K562 (cell line): ENCODE data around the gene GYS1. TPM values are rescaled to one million over a fixed set of nuclear protein-coding genes. Genes with fewer than 3 reads are reported as not detected.

Experiments
- ATAC-seq: fragments of 200-7000 bp; cut with Tn5 transposase; 3 replicates; pipeline ENCODE4 v1.9.1; 2020; ENCODE audit warnings: moderate library complexity
- BruUV-seq: library from RNA; stranded (reverse); fragments of 400-500 nt; replicated peaks from 2 replicates; lab custom pipeline; 2021; lab: Mats Ljungman, UMichigan
- CTCF ChIA-PET: fragments of 300-600 bp; formaldehyde crosslinking; extraction: SDS; loops from one replicate; lab custom pipeline; 2021; ENCODE audit warnings: low intra/inter-chr PET ratio; lab: Yijun Ruan, JAX
- POLR2A ChIA-PET: fragments of 300-600, 350-650 bp; sonication (Branson Sonifier 250); formaldehyde crosslinking; extraction: SDS; loops from one replicate; lab custom pipeline; 2021; ENCODE audit warnings: antibody characterized with exemption, inconsistent platforms; lab: Yijun Ruan, JAX
- DNase-seq, 4 experiments: peaks; one replicate each; pipeline versions ENCODE4 v3.0.0 to v3.0.0-alpha.2; 2011 to 2018; ENCODE audit warnings: low spot score in 3 of 4, mixed read lengths in 3 of 4; ENCODE audit errors: extremely low read depth in 1 of 4
- FAIRE-seq: peaks from 2 replicates; lab custom pipeline; 2011; peaks lifted over from hg19 to GRCh38; lab: Jason Lieb, UNC
- H2AFZ ChIP-seq: 2 replicates; pipeline ENCODE4 v1.6.0; 2011; ENCODE audit warnings: low read depth, low read length, control low read depth, inconsistent platforms
- H3K27ac ChIP-seq: fragments of 200-600 bp; 3 replicates; pipeline ENCODE4 v1.8.0; 2011; ENCODE audit warnings: low read depth, mild to moderate bottlenecking, control low read depth, inconsistent platforms, low read length, moderate library complexity, mixed read lengths; ENCODE audit errors: extremely low read depth
- H3K27me3 ChIP-seq, 2 experiments: fragments of 300-600 bp in 1 of 2; 2 replicates in 1 of 2; 3 replicates in 1 of 2; pipeline versions ENCODE4 v1.6.0 to v1.8.0; 2011; ENCODE audit warnings: inconsistent platforms in 2 of 2, low read length in 2 of 2, mild to moderate bottlenecking in 1 of 2, mixed read lengths in 1 of 2, moderate library complexity in 1 of 2; ENCODE audit not compliant: control insufficient read depth in 2 of 2, insufficient read depth in 2 of 2
- H3K36me3 ChIP-seq: fragments of 300-600 bp; 3 replicates; pipeline ENCODE4 v1.8.0; 2011; ENCODE audit warnings: mild to moderate bottlenecking, low read length, inconsistent platforms; ENCODE audit not compliant: control insufficient read depth, insufficient read depth
- H3K4me1 ChIP-seq, 2 experiments: fragments of 200-600 bp in 1 of 2; replicated peaks in 1 of 2; 2 replicates in 1 of 2; 3 replicates in 1 of 2; pipeline versions ENCODE4 v1.5.1 to v1.8.0; 2011; ENCODE audit warnings: inconsistent platforms in 2 of 2, low read length in 2 of 2, mild to moderate bottlenecking in 1 of 2, mixed read lengths in 1 of 2, moderate library complexity in 1 of 2; ENCODE audit not compliant: control insufficient read depth in 2 of 2, insufficient read depth in 2 of 2
- H3K4me2 ChIP-seq: 2 replicates; pipeline ENCODE4 v1.6.1; 2011; ENCODE audit warnings: low read length, control low read depth, inconsistent platforms, mixed read lengths; ENCODE audit not compliant: insufficient read depth
- H3K4me3 ChIP-seq: fragments of 200-600 bp; sonication (generic), shearing (Covaris generic); 2 replicates; pipeline ENCODE4 v1.5.1; 2016; ENCODE audit warnings: control low read depth, inconsistent platforms
- H3K79me2 ChIP-seq: fragments of 200-600 bp; 3 replicates; pipeline ENCODE4 v1.8.0; 2011; ENCODE audit warnings: low read length, inconsistent platforms; ENCODE audit not compliant: control insufficient read depth, insufficient read depth
- H3K9ac ChIP-seq, 2 experiments: 2 replicates each; pipeline versions ENCODE4 v1.6.0 to v1.6.1; 2011; ENCODE audit warnings: low read depth in 2 of 2, low read length in 2 of 2, control low read depth in 1 of 2, inconsistent platforms in 1 of 2, mild to moderate bottlenecking in 1 of 2, mixed read lengths in 1 of 2; ENCODE audit not compliant: insufficient read depth in 1 of 2
- H3K9me1 ChIP-seq: one replicate; pipeline ENCODE4 v1.6.0; 2011; ENCODE audit warnings: inconsistent platforms, mild to moderate bottlenecking, low read length, moderate library complexity; ENCODE audit not compliant: control insufficient read depth, insufficient read depth
- H3K9me3 ChIP-seq: replicated peaks from 2 replicates; pipeline ENCODE4 v1.5.1; 2011; ENCODE audit warnings: low read depth, low read length, inconsistent platforms; ENCODE audit not compliant: control insufficient read depth, insufficient read depth
- H4K20me1 ChIP-seq: replicated peaks from 2 replicates; pipeline ENCODE4 v1.6.1; 2011; ENCODE audit warnings: low read length, inconsistent platforms, mixed read lengths; ENCODE audit not compliant: control insufficient read depth, insufficient read depth
- ATF7 ChIP-seq: fragments of 450-650 bp; IDR thresholded peaks from 2 replicates; pipeline ENCODE4 v1.7.1; 2014; ENCODE audit warnings: mild to moderate bottlenecking, moderate library complexity
- POLR2AphosphoS5 ChIP-seq: IDR thresholded peaks from 2 replicates; pipeline ENCODE4 v1.6.1; 2011; ENCODE audit warnings: mild to moderate bottlenecking, low read depth, low read length, moderate library complexity; ENCODE audit not compliant: control insufficient read depth, insufficient read depth
- ZNF354B ChIP-seq: fragments of 250-450 bp; sonication (Bioruptor Pico); IDR thresholded peaks from 2 replicates; pipeline ENCODE4 v1.4.0; 2020
- WGBS: fragments of 100-300 bp; shearing (Covaris generic); methylation state at CpG from one replicate; pipeline ENCODE4 v1.1.6; 2016; ENCODE audit warnings: low coverage, mixed read lengths; ENCODE audit not compliant: insufficient coverage; ENCODE audit errors: missing lambda C conversion rate; 5-methylcytosine and 5-hydroxymethylcytosine counted together
- in situ Hi-C: fragments of 300-500 bp; cut with MboI; formaldehyde crosslinking; loops from 4 replicates; pipeline ENCODE4 v1.15.0; 2018; ENCODE audit warnings: inconsistent platforms, mixed read lengths
- intact Hi-C: fragments of 100-400 bp; cut with micrococcal nuclease; formaldehyde crosslinking; loops from 2 replicates; pipeline ENCODE4 v1.14.2; 2022
- polyA plus RNA-seq, 8 experiments: library from polyadenylated mRNA; depleted of rRNA in 4 of 8; stranded (reverse) in 5 of 8; unstranded in 3 of 8; fragments of >200 nt; fragmentation: Nextera tagmentation in 2 of 8; fragmentation: Illumina TruSeq in 1 of 8; extraction: Ambion mirVana in 2 of 8; extraction: Trizol in 1 of 8; gene quantifications; 2 replicates each; pipeline versions ENCODE4 v1.2.1 to v1.2.3, GENCODE V29; 2011 to 2014; ENCODE audit warnings: inconsistent platforms in 1 of 8, missing spikeins in 1 of 8
- total RNA-seq, 7 experiments: library from RNA; depleted of rRNA in 6 of 7; stranded (reverse); fragments of >200 nt in 6 of 7; fragmentation: Illumina TruSeq in 2 of 7; extraction: Trizol in 2 of 7; gene quantifications; 2 replicates each; pipeline versions ENCODE4 v1.2.1 to v1.2.3, GENCODE V29; 2011 to 2021; ENCODE audit warnings: low replicate concordance in 1 of 7
- TF ChIP-seq, protein P1 (sequence below), 2 experiments: fragments of 450-650 bp in 1 of 2; sonication (generic) in 1 of 2; formaldehyde crosslinking in 1 of 2; IDR thresholded peaks in 1 of 2; conservative IDR thresholded peaks in 1 of 2; 2 replicates each; pipeline versions ENCODE4 v1.6.1 to v1.8.1; 2016 to 2023; ENCODE audit warnings: mild to moderate bottlenecking in 2 of 2, moderate library complexity in 2 of 2, inconsistent platforms in 1 of 2, missing genetic modification reagents in 1 of 2
- TF ChIP-seq, protein P2 (sequence below): sonication (generic); formaldehyde crosslinking; IDR thresholded peaks from 2 replicates; pipeline ENCODE4 v1.8.1; 2023; ENCODE audit warnings: mild to moderate bottlenecking, missing genetic modification reagents

GYS1 gene
- total and polyA plus RNA-seq, 9 of the 15 experiments (the other 6 are each of a cell fraction or from before 2014, with no cell fraction given), result 1.9 to 31.1 (median 15.2) TPM

DNA sequence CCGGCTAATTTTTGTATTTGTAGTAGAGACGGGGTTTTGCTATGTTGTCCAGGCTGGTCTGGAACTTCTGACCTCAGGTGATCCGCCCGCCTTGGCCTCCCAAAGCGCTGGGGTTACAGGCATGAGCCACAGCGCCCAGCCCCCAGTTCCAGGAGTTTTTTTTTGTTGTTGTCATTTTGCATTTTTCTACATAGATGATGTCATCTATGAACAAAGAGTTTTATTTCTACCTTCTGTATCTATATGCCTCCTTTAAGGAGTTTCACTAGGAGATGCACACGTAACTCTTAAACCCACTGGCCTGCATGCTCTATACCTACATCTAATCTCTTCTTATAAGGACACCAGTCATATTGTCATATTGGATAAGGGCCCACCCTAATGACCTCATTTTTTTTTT, 54.9 kb downstream of the GYS1 start (continued):
- TF ChIP-seq, protein P1, sequence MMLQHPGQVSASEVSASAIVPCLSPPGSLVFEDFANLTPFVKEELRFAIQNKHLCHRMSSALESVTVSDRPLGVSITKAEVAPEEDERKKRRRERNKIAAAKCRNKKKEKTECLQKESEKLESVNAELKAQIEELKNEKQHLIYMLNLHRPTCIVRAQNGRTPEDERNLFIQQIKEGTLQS (IDR thresholded peaks at IDR 0.05), result peak; percentile 70
- TF ChIP-seq, protein P1 (CRISPR knock-in tag; conservative IDR thresholded peaks at IDR 0.05), result no peak
- TF ChIP-seq ZNF354B (CRISPR knock-in tag), result no peak
- TF ChIP-seq ATF7, result peak; percentile 51; the same call in 1 of the 2 replicates

DNA sequence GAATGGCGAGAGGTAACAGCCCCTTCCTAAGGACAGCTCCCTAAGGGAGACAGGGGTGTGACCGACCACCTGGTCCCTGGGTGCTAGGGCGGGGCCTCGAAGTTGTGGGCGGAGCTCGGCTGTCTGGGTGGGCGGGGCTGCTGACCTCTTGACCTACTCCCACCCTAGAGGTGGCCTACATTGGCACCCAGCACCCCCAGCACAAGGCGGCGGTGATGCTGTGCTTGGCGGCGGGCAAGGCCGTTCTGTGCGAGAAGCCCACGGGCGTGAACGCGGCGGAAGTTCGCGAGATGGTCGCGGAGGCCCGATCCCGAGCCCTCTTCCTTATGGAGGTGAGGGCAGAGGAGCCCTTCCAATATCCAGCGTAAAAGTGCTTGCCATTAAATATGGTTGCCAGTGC, 57.2 kb downstream of the GYS1 start:
- intact Hi-C loops, result no loop called here
- FAIRE-seq, result no peak
- H3K36me3 ChIP-seq, result no peaks in the 10 kb centered on the region
- no peak overlapping the region for H3K9ac ChIP-seq
- DNase-seq, result peak in 1 of 4 experiments; percentile 48
- no peaks in the 10 kb centered on the region for H3K9me1 ChIP-seq
- no peak for TF ChIP-seq POLR2AphosphoS5
- TF ChIP-seq, protein P2, sequence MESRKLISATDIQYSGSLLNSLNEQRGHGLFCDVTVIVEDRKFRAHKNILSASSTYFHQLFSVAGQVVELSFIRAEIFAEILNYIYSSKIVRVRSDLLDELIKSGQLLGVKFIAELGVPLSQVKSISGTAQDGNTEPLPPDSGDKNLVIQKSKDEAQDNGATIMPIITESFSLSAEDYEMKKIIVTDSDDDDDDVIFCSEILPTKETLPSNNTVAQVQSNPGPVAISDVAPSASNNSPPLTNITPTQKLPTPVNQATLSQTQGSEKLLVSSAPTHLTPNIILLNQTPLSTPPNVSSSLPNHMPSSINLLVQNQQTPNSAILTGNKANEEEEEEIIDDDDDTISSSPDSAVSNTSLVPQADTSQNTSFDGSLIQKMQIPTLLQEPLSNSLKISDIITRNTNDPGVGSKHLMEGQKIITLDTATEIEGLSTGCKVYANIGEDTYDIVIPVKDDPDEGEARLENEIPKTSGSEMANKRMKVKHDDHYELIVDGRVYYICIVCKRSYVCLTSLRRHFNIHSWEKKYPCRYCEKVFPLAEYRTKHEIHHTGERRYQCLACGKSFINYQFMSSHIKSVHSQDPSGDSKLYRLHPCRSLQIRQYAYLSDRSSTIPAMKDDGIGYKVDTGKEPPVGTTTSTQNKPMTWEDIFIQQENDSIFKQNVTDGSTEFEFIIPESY (CRISPR knock-in tag), result peak; percentile 83
- TF ChIP-seq, all 486 proteins: peak for 1
- ATAC-seq, result no peak
- Histone ChIP-seq H3K9me3 (no peaks in the 10 kb centered on the region), H4K20me1 (no peaks in the 10 kb centered on the region), H3K4me1 (peaks cover 14 to 38% of the 10 kb centered on the region in 2 experiments; a peak in 4 of 5 replicates), H3K27me3 (no peaks in the 10 kb centered on the region), H3K79me2 (no peaks in the 10 kb centered on the region; the same call in 2 of the 3 replicates), H3K4me3 (no peak overlapping the region), H3K27ac (no peak overlapping the region), H2AFZ (no peak overlapping the region), H3K4me2 (no peak overlapping the region)
- POLR2A ChIA-PET, result interaction anchor here (0.9 to 1.6 kb wide), 3 partner anchors 11 to 440 kb away, joined by 3 to 4 read pairs (median 3); no protein-coding TSS in a partner anchor
- 98% methylated on average over 20 of the region's 25 CpGs for WGBS
- CTCF ChIA-PET, result no interaction called here
- in situ Hi-C loops, result no loop called here
- BruUV-seq, result no TSS peak
